T1000 (cell line): ENCODE data around the gene PDE6H.

Experiments used
- DNase-seq: peaks from one replicate; lab custom pipeline; 2025; ENCODE audit warnings: mixed read lengths; lab: John Stamatoyannopoulos, UW

The PDE6H gene

DNA sequence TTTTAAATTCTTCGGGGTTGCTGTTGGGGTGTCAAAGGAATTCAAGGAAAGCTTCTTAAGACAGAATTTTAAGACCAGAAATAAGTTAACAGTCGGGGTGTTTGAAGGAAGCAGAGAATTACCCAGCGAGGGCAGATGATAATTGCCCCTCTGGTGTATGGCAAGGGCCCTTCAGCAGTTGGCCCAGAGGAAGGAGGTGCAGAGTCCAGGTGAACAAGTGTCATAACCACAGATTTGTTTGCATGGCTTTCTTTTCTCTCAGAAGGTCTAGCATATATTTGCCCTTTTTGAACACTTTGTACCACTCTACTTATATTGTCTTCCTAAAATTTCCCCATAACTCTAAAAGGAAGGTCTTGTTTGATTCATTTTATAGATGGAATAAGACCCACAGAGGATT lies 1.8 kb downstream of the PDE6H start:
- DNase-seq, result no peak

DNA sequence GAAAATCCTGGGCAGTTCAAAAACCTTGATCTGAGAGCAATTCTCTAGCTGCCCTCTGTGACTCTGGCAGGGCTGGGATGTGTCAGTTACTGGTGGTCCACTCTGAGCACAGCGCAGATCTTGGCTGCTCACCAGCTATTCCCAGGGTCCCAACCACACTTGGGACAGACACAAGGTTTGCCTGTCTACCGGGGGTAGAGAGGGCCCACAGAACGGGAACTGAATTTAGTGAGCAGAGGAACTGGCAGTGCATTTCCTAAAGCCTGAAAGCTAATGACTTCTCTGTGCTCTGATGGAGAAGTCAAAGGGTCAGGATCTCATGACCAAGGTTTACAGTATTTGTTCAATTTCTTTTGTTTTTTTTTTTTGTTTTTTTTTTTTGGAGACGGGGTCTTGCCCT lies 2.6 kb downstream of the PDE6H start:
- no peak for DNase-seq

DNA sequence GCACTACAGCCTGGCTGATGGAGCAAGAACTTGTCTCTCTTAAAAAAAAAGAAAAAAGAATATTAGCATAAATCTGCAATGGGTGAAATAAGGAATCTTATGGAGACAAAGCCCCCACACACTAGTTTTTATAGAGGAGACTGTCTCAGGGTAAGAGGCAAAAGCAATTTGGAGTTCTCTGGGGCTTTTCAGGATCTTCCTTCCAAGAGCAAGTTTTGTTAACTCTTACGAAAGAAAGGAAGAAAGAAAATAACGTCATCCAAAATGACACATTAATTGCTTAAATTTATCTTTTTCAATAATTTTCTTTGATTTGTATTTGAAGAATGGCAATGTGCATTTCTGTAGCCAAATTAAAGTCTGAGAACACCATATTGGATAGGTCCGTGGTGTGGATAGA lies 3.8 kb downstream of the PDE6H start:
- no peak for DNase-seq

DNA sequence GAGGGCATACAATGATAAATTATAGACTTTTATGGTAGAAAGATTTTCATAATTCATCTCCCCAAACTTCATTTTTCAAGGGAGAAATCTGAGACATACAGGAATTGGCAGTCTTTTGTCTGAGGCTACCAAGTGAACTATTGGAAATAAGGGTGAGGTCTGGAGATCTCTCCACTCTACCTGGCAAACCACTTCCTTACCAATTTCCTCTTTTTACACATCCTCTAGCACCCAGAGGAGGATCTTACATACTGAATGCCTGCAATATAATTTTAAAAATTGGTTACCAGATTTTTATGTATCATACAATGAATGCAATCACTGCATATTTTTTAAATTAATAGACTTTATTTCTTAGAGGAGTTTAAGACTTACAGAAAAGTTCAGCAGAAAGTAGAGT lies 6.6 kb downstream of the PDE6H start:
- DNase-seq, result no peak

DNA sequence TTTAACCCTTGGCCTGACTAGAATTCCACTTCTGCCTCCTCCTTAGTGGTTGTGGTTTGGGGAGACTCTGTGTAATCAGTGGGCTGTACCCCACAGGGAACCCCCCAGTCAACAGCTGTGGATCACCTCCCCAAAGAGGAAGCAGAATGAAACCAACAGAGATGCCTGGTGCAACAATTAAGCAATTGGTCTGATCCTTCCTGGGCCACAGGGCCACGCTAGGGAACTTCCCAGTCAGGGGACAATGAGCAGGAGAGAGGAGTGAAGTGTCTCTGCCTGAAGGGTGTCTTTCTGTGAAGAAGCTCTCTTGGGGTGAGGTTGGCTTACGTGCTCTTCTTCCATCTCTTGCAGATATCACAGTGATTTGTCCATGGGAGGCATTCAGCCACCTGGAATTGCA lies 8.2 kb downstream of the PDE6H start:
- no peak for DNase-seq

DNA sequence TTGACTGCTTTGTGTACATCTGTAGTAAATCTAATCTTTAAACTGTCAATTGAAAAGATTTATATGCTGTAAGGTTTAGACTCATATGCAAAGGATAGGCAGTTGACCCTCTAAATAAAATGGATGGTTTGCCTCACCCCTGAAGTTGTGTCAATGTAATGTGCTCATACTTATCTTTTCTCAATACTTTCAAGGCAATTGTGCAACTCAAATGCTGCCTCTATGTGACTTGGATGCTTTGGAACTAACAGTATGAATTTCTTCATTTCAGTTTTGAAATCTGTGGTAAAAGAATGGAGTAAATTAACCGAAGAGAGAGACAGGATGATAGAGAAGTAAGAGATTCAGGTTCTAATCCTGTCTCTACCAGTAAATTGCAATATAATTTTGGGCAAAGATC lies 9.7 kb downstream of the PDE6H start:
- no peak for DNase-seq

DNA sequence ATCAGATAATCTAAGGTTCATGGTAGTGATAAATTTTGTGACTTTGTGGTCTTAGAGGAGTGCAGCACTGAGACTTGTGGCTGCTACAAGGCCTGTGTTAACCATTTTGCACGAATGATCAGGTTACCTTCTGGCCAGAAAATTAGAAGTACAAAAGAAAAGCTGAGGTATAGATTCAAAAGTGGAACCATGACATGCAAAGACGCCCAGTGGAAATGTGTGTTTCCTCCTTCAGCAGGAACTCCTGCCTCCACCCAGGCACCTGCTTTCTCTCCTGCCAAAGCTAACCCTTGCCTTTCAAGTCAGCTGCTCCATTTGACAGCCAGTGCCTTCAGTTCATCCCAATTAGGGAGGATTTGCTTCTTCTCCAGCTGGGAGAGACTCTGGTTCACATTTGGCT lies 10.1 kb downstream of the PDE6H start:
- no peak for DNase-seq

DNA sequence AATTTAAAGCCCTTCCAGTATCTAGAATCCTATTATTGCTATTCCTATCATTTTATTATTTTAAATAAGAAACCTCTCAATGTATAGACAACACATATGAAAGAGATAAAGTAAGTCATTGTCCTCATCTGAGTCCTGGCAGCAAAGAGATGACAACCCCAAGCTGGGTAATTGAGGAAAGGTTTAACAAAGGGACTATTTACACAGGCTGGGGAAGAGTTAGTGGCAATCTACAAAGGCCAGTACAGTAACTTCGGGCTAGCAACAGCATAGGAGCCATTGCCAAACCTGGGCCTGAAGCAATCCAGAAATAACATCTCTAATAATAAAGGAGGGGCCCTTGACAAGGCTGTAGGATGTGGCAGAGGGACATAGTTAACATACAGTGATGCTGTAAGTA lies 11.2 kb downstream of the PDE6H start:
- DNase-seq, result no peak

DNA sequence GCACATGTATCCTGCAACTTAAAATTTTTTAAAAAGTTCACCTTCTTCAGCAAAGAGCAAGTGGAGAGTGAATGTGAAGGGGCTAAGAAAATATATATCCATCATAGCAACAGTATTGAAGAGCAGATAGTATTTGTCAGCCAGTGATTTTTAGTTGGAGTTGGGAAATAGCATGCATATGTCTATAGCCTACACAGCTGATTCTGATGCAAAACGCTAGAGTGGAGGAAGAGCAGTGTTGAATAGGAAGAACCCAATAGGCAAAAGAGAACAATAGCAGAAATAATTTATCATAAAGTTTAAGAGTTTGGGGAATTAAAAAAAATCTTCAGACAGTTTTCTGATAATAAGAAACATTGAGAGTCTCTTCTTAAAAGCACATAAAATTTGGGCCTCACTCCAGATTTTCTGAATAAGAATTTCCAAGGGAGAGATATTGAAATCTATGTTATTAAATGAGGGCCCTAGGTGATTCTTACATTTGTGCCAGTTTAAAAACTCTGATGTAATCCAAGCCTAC lies 12.0 kb downstream of the PDE6H start:
- no peak for DNase-seq

DNA sequence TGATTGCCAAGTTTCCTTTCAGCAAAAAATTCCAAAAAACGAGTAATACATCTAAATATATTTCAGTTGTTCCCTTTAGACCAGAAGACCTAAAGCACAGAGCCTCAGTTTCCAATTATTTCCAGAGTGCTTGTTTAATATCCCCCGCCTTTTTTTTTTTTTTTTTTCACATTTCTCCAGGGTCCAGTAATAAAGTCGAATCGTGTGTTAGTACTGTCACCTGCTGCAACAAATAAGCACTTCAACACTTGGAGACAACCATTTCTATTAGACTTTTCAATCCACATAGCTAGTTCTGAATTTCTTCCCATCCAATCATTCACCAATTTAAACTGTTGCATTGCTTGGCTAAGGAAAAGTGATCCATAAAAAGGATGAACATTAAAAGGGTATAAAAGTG lies 13.6 kb downstream of the PDE6H start:
- DNase-seq, result no peak

DNA sequence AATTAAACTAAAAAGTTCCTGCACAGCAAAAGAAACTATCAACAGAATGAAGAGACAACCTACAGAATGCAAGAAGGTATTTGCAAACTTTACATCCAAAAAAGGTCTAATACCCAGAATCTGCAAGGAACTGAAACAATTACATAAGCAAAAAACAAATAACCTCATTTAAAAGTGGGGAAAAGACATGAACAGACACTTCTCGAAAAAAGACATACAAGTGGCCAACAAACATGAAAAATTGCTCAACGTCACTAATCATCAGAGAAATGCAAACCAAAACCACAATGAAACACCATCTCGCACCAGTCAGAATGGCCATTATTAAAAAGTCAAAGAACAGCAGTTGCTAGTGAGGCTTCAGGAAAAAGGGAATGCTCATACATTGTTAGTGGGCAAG lies 15.2 kb downstream of the PDE6H start:
- no peak for DNase-seq

DNA sequence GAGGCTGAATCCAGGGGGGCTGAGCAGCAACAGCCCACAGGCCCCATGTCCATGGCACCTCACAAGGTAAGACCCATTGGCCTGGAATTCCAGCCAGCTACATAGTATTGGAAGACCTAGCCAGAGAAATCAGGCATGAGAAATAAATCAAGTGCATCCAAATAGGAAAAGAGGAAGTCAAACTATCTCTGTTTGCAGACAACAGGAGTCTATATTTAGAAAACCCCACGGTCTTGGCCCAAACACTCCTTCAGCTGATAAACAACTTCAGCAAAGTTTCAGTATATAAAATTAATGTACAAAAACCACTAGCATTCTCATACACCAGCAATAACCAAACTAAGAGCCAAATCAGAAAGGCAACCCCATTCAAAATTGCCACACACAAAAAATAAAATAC lies 16.9 kb downstream of the PDE6H start:
- no peak for DNase-seq

DNA sequence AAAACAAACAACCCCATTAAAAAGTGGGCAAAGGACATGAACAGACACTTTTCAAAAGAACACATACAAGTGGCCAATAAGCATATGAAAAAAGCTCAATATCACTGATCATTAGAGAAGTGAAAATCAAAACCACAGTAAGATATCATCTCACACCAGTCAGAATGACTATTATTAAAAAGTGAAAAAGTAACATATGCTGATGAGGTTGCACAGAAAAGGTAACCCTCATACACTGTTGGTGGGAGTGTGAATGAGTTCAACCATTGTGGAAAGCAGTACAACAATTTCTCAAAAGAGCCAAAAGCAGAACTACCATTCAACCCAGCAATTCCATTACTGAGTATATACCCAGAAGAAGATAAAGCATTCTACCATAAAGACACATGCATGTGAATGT lies 18.2 kb downstream of the PDE6H start:
- DNase-seq, result no peak

DNA sequence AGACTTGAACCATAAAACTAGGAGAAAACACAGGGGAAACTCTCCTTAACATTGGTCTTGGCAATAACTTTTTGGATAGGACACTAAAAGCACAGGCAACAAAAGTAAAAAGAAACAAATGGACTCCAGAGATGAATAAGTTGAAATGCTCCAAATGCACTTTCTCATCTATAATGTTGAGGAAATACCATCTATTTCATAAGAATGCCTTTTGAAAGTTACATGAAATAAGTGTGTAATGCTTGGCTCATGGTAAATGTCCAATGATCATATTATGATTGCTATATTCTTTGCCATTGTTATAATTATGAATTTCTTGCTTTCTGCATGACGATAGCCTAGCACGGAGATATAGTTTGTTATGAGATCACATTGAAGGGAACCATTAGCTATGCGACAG lies 19.8 kb downstream of the PDE6H start:
- DNase-seq, result no peak

DNA sequence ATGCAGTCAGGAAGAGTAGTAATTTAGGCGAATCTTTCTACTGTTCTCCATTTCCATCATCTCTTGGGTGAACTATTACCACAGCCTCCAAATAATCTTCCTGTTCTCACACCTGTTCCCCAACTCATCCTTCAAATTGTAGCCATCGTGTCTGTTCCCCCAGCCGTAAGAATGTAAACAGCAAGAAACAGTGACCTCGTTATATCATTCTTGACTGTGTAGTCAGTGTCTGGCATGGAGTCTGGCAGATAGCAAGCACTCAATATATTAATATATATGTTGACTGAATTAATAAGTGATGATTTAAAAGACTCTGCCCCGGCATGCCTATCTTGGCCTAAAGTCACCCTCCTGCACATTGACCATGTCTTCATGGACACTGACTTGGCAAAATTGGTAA lies 20.3 kb downstream of the PDE6H start:
- no peak for DNase-seq

DNA sequence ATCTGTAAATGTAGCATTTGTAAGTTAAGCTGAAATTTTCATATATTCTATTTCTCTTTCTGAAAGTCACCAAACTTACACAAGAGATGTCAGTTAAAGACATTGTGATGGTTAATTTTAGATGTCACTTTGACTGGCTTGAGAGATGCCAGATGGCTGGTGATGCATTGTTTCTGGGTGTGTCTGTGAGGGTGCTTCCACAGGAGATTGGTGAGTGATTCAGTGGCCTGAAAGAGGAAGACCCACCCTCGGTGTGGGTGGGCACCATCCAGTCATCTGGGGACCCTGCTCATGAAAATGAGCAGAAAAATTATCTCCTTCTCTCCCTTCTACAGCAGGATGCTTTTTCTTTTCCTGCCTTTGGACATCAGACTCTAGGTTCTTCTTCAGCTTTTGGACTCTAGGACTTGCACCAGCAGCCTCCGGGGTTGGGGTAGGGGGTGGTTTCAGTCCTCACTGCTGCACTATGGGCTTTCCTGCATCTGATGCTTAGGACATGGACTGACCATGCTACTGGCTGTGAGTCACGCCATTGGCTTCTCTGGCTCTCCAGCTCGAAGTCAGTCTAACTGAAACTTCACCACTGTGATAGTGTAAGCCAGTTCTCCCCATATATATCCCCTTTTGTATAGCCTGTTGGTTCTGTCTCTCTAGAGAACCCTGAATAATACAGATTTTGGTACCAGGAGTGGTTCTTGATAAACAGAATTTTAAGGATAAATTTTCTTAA lies 20.9 kb downstream of the PDE6H start:
- peak; percentile 6 for DNase-seq

DNA sequence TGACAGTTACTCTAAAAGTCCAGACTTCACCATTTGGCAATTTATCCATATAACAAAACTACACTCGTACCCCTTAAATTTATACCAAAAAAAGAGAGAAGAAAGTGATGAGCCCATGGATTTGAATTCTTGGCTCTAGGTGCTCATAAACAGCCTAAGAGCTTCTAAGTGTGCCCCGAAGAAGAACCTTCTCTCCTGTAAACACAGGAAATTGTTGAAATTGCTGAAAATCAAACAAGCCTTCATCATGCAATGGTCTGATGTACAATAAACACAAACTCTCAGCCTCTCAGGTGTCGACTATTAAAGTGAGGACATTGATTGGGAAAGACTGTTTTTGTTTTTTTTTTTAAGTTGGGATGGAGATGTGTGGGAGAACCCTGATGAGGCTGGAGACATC lies 21.8 kb downstream of the PDE6H start:
- DNase-seq, result no peak

DNA sequence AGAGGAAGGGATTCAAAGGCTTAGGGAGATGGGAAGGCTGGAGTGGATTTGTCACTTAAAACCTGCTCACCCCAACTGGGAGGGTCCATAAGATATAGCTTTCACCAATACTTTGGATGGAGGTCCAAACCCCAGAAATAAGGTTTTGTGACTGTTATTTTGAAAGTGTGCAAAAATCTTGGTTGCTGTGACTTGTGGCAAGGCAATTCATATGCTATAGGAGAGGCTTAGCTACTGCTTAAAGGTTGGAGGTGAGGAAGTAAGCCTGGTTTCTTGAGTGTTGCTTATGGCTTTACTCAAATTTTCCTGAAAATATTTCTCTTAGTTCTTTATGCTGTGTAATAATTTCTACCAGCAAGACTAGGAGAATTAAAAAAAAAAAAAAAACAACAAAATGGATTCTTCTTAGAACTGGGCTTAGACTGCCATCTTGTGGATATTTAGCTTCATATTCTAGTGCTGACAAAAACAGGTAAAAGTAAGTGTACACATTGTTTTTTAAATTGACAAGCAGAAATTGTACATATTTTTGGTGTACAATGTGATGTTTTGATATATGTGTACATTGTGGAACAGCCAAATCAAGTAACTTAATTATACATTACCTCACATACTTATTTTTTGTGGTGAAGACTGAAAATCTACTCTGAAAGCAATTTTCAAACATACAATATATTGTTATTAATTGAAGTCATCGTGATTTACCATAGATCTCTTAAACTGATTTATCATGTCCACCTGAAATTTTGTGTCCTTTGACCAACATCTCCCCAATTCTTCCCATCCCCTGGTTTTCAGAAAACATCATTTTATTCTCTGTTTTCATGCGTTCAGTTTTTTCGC lies 23.0 kb downstream of the PDE6H start:
- no peak for DNase-seq

DNA sequence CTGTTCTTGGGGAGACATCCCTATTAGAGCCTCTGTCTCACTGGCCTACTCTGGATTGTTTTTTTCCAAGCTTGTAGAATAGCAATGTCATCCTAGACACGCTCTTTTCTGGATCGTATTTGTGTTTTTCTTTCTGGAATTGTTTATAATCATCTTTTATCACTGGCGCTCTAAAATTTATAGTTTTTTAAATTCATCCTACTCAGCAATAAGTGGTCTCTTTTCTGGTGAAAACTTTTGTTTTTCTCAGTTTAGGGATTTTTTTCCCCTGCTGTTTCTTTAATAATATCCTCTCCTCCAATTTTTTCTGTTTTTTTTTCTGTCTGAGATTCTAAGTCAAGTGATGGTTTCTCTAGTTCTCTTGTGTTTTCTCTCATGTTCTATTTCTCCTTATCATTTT lies 25.2 kb downstream of the PDE6H start:
- DNase-seq, result no peak

DNA sequence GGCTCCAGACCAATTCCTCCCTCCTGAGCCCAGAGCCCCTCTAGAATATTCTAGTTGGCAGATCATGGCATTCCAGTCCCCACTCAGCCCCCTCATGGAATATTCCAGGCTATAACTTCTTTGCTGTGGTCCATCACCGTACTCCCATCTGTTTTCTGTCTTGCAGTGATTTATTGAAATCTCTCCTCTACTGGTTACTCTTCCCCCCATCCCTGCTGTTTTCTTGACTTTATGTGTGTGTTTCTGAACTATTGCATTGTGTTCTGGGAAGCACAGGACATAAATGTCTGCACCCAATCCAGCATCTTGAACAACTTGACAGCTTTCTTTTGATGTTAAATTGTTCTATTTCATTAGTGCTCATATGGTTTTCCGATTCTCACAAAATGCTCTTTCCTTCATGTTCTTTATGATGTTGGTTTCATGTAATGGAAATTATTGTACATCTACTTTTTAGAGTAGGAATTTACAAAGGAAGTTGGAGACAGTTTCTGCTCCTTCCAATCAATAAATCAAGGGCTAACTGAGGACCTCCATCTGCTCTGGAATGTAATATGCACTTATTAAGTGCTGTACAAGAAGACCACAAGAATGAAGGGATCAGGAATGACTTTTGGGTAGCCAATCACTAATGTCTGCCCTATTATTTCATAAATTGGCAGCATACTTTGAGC lies 26.3 kb downstream of the PDE6H start:
- no peak for DNase-seq

DNA sequence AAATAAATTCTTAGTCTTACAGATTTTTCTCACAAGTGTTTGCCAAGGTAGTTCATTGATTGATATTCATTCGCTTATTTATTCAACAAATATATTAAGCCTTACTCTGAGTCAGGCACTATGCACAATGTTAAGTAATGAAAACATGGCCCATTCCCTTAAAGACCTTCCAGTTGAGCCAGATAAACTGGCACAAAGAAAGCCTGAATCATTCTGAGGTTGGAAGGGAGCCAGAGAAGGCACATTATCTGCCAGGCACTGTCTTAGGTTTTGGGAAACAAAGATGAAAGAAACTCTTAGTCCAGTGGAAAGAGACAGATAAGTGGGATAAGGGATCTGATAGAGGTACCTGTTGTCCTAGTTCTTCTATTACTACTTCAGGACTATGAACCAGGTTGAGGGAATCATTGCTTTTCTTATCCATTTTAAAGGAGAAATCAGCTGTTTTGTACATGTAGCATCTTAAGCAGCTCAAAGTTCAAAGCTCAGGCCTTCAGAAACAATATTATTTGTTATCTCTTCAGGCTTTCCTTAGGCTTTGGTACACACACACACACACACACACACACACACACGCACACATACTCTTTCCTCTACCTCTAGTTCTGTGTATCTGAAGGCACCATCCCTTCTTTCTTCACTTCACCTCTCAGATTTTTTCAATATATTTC lies 27.0 kb downstream of the PDE6H start:
- DNase-seq, result peak; percentile 10

DNA sequence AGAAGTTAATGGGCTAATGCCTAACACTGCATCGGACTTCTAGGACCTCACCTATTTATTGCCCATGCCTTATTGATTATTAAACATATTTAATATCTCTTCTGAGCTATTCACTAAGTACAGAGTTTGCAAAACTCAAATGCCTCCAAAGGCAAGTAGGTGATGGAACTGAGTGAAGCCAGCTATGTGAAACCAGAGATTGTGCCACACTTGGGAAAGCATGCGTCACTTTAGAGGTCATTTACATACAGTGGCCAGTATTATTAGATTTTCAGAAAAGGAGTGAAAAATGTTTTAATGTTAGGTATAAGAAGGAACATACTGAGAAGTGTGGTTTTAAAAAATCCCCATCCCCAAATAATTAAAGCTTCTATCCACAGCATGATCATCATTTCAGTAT lies 27.7 kb downstream of the PDE6H start:
- DNase-seq, result no peak
